ENCODE results near the gene PNMA1.

The PNMA1 gene

DNA sequence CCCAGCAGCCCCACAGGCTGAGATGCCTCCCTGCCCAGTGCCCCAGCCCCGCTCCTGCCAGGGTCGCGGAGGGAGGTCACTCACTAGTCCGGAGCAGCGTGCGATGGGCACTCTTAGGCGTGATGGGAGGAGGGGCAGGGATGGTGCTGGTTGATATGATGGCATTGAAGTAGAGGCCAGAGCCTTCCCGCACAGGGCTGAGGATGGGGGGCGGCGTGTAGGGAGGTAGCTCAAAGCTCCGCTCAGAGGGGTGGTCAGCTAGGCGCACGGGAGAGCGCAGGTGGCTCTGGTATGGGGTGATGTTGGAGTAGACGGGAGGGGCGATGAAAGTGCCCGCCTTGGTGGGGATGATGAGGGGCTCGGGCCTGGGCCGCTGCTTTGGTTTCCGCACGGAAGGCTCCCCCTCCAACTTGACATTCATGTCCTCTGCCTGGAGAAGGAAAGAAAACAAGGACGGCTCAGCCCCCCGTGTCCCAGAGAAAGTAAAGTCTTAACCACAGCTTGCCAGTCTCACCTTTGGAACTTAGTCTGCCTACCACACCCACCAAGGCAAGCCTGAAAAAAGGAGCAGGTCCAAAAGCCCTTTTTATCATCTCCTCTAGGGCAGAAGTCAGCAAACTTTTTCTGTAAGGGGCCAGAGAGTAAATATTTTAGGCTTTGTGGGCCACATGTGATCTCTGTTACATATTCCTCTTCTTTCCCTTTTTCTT is 15.5 kb upstream of the PNMA1 start:
- Histone ChIP-seq H3K4me1 (ENCODE audit: control insufficient read depth, insufficient read depth, low read length) (0 out of 2 replicates have a peak, but pooled peaks cover 6% of the 10 kb centered on the region), H3K4me3 (ENCODE audit: low read depth, low read length) (no peak overlapping the region), H3K27me3 (ENCODE audit: control insufficient read depth, insufficient read depth, low read length) (no peaks in the 10 kb centered on the region), H3K9me3 (ENCODE audit: control insufficient read depth, insufficient read depth, low read length) (no peaks in the 10 kb centered on the region), H3K9ac (ENCODE audit: low read depth, low read length) (no peak overlapping the region), H3K36me3 (ENCODE audit: control insufficient read depth, insufficient read depth, low read length) (peaks cover 16% of the 10 kb centered on the region; the same call in 1 of the 2 replicates), H3K27ac (ENCODE audit: low read depth, low read length) (no peak overlapping the region)

DNA sequence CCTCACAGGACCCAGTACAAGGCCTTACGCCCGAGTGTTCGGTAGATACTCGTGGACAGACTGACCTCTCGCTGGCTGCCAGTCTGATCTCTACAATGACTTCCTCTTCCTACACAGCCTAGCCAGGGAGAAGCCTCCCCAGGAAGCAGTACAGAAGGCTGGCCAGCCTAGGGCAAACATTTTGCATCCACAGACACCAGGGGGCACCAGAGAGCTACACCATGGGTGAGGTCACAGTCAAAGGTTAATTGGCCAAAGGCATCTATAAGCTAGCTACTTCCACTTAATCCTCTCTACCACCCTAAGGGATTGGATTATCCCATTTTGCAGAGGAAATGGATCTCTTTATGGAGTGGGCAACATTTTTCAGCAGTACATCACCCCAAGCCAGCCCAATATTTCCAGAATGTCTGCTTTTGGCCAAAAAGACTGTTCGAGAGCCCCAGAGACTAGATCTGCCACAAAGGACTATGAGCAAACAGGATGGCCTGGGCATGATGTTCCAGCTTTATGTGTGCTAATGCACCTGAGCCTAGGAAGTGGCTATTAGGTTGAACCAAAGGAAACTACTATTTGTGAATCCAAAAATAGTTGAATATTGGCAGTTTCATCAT is 14.6 kb upstream of the PNMA1 start:
- H3K27ac ChIP-seq (ENCODE audit: low read depth, low read length): peak overlapping the region; percentile 46

DNA sequence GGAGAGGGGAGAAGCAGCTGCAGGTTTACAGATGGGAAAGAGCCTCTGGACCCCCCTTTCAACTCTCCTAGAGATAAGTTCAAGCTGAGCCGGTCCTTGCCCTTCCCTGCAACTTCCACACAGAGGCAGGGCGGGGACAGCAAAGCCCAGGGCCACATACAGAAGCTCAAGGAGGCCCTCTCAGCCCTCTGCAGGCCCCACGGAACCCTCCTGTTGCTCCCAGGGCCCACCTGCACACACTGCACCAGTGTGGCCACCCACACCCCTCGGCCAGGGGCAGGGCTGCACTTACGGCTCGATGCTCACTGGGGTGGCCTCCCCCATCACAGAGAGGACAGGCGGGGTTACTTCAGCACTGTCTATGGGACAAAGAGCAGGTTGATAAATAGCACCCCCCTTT is 13.0 kb upstream of the PNMA1 start:
- Histone ChIP-seq H3K27me3 (ENCODE audit: control insufficient read depth, insufficient read depth, low read length) (no peaks in the 10 kb centered on the region), H3K27ac (ENCODE audit: low read depth, low read length) (no peak overlapping the region), H3K9me3 (ENCODE audit: control insufficient read depth, insufficient read depth, low read length) (no peaks in the 10 kb centered on the region), H3K36me3 (ENCODE audit: control insufficient read depth, insufficient read depth, low read length) (peaks cover 27% of the 10 kb centered on the region), H3K4me3 (ENCODE audit: low read depth, low read length) (no peak overlapping the region), H3K9ac (ENCODE audit: low read depth, low read length) (no peak overlapping the region), H3K4me1 (ENCODE audit: control insufficient read depth, insufficient read depth, low read length) (peaks cover 16% of the 10 kb centered on the region; the same call in 1 of the 2 replicates)

More for the DNA sequence above, 14.6 kb upstream of the PNMA1 start:
- H3K4me1 ChIP-seq (ENCODE audit: control insufficient read depth, insufficient read depth, low read length): peaks cover 13% of the 10 kb centered on the region; the same call in 1 of the 2 replicates
- peaks cover 16% of the 10 kb centered on the region; the same call in 1 of the 2 replicates for H3K36me3 ChIP-seq (ENCODE audit: control insufficient read depth, insufficient read depth, low read length)
- H3K4me3 ChIP-seq (ENCODE audit: low read depth, low read length): no peak overlapping the region
- H3K27me3 ChIP-seq (ENCODE audit: control insufficient read depth, insufficient read depth, low read length): no peaks in the 10 kb centered on the region
- H3K9me3 ChIP-seq (ENCODE audit: control insufficient read depth, insufficient read depth, low read length): no peaks in the 10 kb centered on the region
- no peak overlapping the region for H3K9ac ChIP-seq (ENCODE audit: low read depth, low read length)

DNA sequence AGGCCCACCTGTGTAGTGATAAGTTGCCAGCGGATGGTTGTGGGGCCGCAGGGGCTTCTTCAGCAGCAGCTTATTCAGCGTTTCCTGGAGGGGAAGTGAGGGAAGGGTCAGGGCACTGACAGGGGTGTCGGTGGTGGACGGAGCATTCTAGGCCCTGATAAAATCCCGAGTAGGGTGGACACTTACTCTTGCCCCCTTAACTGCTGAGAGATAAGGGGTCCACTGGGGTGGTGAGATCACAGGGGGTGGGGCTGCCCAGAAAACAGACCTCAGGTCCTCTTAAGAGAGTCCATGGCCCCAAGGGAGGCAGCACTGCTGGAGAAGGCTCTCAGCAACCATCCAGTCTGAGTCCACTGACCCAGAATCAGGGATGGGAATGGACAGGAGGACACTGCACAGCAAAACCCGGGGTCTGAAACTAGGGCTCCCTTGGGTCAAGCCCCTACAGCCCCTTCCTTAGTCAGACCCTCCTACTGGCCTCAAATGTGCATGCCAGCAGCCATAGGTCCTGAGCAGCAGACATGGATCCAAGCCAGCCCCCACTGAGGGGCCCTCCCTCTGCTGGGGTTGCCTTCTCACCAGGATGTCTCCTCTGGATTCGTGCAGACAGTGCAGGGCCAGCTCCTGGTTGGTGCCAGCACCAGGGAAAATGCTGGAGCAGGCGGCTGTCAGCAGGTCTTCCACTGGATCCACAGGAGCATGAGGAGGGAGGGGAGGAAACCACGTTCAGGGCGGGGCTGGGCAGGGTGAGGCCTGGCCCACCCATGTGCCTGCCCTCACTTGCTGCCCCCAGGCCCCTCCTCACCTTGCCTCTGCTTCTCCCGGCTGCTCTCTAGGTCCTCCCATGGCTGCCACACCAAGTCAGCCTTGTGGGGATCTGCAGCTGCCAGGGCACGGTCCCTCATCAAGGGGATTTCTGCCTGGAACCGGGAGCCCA is 12.1 kb upstream of the PNMA1 start:
- Histone ChIP-seq H3K36me3 (ENCODE audit: control insufficient read depth, insufficient read depth, low read length) (peaks cover 34% of the 10 kb centered on the region), H3K9me3 (ENCODE audit: control insufficient read depth, insufficient read depth, low read length) (no peaks in the 10 kb centered on the region), H3K27ac (ENCODE audit: low read depth, low read length) (no peak overlapping the region), H3K4me3 (ENCODE audit: low read depth, low read length) (no peak overlapping the region), H3K9ac (ENCODE audit: low read depth, low read length) (no peak overlapping the region), H3K4me1 (ENCODE audit: control insufficient read depth, insufficient read depth, low read length) (peaks cover 23% of the 10 kb centered on the region), H3K27me3 (ENCODE audit: control insufficient read depth, insufficient read depth, low read length) (no peaks in the 10 kb centered on the region)

DNA sequence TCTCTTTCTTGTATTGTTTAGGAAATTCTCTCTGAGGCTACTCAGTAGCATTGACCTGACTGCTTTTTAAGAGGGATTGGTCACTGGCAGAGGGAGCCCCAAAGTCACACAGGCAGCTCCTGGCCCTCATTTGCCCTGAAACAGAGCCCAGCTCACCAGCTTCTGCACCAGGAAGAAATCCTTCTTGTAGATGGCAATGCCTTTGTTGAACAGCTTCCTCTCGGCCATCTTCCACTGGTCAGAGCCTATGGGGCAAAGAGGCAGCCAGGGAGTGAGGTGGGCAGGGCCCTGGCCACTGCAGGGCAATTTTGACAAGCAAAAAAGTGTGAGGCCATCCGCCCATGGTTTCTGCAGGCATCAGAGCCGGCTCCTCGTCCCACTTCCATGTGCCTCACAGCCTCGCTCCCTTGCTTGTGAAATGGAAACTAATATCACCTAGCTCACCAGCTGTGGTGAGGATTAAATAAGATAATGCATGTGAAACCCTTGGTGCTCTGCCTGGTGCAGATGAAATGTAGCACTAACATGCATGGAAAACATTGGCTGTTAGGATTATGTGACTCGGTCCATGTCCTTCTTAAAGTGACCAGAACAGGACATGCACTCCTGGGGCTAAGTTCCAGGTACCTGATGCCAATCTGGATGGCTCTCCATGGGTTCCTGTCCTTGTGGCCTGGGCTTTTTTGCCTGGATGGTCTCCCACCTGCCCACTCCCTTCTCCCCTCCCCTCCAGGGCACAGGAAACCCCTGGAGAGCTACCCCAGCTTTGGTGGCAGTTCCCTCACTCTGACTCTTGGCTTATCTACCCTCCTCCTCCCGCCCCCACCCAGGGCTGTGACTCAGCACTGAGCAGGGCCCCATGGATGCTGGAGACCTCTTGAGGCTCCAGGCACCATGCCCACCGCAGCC is 11.2 kb upstream of the PNMA1 start:
- H3K9me3 ChIP-seq (ENCODE audit: control insufficient read depth, insufficient read depth, low read length): no peaks in the 10 kb centered on the region
- H3K4me3 ChIP-seq (ENCODE audit: low read depth, low read length): no peak overlapping the region
- no peak overlapping the region for H3K9ac ChIP-seq (ENCODE audit: low read depth, low read length)
- H3K27ac ChIP-seq (ENCODE audit: low read depth, low read length): no peak overlapping the region
- peaks cover 30% of the 10 kb centered on the region for H3K4me1 ChIP-seq (ENCODE audit: control insufficient read depth, insufficient read depth, low read length)
- H3K36me3 ChIP-seq (ENCODE audit: control insufficient read depth, insufficient read depth, low read length): peaks cover 34% of the 10 kb centered on the region
- H3K27me3 ChIP-seq (ENCODE audit: control insufficient read depth, insufficient read depth, low read length): no peaks in the 10 kb centered on the region

DNA sequence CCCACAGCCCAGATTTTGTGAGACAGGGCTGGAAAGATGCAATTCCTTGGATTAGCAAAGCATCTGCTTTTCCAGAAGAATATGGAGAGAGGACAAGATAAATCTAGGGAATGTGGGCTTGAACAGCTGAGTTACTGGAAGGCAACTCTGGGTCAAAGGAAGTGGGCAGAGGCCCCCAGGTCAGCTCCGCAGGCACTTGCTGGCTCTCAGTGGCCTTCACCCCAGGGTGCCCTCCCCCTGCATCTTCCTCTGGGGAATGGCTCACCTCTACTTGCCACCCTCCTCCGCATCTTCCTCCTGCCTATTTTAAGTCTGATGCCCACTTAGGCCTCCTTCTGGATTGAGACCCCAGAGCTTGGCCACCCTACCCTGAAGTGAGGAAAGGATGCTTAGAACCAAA is 10.5 kb upstream of the PNMA1 start:
- no peak overlapping the region for H3K9ac ChIP-seq (ENCODE audit: low read depth, low read length)
- H3K27ac ChIP-seq (ENCODE audit: low read depth, low read length): no peak overlapping the region
- no peak overlapping the region for H3K4me3 ChIP-seq (ENCODE audit: low read depth, low read length)
- no peaks in the 10 kb centered on the region for H3K9me3 ChIP-seq (ENCODE audit: control insufficient read depth, insufficient read depth, low read length)
- no peaks in the 10 kb centered on the region for H3K27me3 ChIP-seq (ENCODE audit: control insufficient read depth, insufficient read depth, low read length)
- H3K36me3 ChIP-seq (ENCODE audit: control insufficient read depth, insufficient read depth, low read length): peaks cover 34% of the 10 kb centered on the region
- peaks cover 33% of the 10 kb centered on the region for H3K4me1 ChIP-seq (ENCODE audit: control insufficient read depth, insufficient read depth, low read length)

DNA sequence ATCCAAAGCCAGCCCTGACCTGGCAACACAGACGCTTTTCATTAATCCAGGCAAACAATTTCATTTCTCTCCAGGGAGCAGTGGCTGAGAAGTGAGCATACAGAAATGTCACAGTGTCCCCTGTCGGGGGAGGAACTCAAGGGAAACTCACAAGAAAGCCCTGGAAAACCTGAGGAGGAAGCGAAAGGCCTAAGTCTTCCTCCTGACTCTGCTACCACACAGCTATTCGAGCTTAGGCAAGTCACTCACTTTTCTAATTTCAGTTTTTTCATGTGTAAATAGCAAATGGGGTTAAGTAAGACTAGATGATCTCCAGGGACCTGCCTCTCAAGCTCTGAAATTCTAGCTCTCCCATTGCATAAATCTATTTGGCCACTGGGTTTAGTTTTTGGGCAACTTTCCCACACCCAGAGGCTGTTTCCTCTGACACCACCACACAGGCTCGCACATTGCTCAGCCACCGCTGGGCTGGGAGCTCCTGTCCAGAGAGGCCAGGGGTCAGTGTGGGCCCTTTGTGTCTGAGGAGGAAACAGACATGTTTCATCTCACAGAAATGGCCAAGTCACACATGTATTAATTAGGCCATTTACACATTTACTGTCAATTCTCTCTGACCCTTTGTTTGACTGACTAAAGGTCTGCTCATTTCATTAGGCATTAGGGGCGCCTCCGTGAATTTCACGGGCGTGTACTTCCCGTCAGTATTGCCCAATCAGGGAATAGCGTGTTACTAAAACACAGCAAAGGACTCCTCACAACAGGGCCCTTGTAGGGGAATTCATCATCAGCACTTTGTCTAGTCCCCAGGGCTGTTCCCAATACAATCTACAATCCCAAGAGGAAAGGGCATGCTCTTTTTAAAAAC is 9.8 kb upstream of the PNMA1 start:
- Histone ChIP-seq H3K4me3 (ENCODE audit: low read depth, low read length) (no peak overlapping the region), H3K27me3 (ENCODE audit: control insufficient read depth, insufficient read depth, low read length) (no peaks in the 10 kb centered on the region), H3K9me3 (ENCODE audit: control insufficient read depth, insufficient read depth, low read length) (no peaks in the 10 kb centered on the region), H3K36me3 (ENCODE audit: control insufficient read depth, insufficient read depth, low read length) (peaks cover 28% of the 10 kb centered on the region), H3K4me1 (ENCODE audit: control insufficient read depth, insufficient read depth, low read length) (peaks cover 39% of the 10 kb centered on the region), H3K27ac (ENCODE audit: low read depth, low read length) (peak overlapping the region; percentile 26), H3K9ac (ENCODE audit: low read depth, low read length) (no peak overlapping the region)

DNA sequence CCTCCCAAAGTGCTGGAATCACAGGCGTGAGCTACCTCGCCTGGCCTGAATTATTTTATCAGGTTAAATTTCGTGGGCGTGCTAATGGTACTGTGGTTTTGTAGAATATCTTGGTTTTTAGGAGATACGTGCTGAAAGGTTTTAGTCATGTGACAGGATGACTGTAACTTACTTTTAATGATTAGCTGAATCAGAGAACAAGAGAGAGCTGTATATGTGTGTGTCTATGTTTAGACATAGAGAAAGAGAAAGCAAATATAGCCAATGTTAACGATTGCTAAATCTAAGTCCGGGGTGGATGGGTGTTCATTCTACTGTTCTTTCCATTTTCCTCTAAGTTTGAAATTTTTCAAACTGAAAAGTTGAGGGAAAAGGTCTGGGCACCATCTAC is 9.2 kb upstream of the PNMA1 start:
- Histone ChIP-seq H3K27me3 (ENCODE audit: control insufficient read depth, insufficient read depth, low read length) (no peaks in the 10 kb centered on the region), H3K9me3 (ENCODE audit: control insufficient read depth, insufficient read depth, low read length) (no peaks in the 10 kb centered on the region), H3K9ac (ENCODE audit: low read depth, low read length) (no peak overlapping the region), H3K4me3 (ENCODE audit: low read depth, low read length) (no peak overlapping the region), H3K4me1 (ENCODE audit: control insufficient read depth, insufficient read depth, low read length) (peaks cover 39% of the 10 kb centered on the region), H3K27ac (ENCODE audit: low read depth, low read length) (no peak overlapping the region), H3K36me3 (ENCODE audit: control insufficient read depth, insufficient read depth, low read length) (peaks cover 28% of the 10 kb centered on the region)

DNA sequence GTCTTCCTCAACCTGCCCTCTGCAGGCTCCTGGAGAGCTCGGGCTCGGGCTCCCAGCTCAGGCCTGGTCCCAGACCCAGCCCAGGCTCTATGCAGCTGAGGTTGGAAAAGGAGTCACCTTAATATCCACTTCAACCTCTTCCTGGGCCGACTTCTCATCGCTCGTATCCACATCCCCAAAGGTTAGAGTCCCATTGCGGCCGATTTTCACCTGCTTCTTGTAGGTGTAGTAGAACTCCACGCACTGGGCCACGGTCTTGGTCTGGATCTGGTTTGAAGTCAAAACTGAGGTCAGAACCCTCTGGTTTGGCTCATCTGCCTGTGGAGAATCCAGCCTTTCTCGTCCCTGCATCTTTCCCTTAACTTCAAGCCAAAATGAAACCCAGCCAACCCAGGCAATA is 8.4 kb upstream of the PNMA1 start:
- H3K9ac ChIP-seq (ENCODE audit: low read depth, low read length): no peak overlapping the region
- no peak overlapping the region for H3K27ac ChIP-seq (ENCODE audit: low read depth, low read length)
- peaks cover 28% of the 10 kb centered on the region for H3K36me3 ChIP-seq (ENCODE audit: control insufficient read depth, insufficient read depth, low read length)
- H3K4me1 ChIP-seq (ENCODE audit: control insufficient read depth, insufficient read depth, low read length): peaks cover 44% of the 10 kb centered on the region
- no peaks in the 10 kb centered on the region for H3K9me3 ChIP-seq (ENCODE audit: control insufficient read depth, insufficient read depth, low read length)
- H3K4me3 ChIP-seq (ENCODE audit: low read depth, low read length): no peak overlapping the region
- no peaks in the 10 kb centered on the region for H3K27me3 ChIP-seq (ENCODE audit: control insufficient read depth, insufficient read depth, low read length)

Measured in HUES48 (cell line).